Globus pallidus (tissue), 1 donor: ENCODE results near the gene PIK3CD.
"Not testable (repeated sequence)": the region's sequence is repeated elsewhere in the genome, so short reads cannot be mapped to it uniquely, and the experiment has no call there.

Experiments
- DNase-seq: peaks from one replicate; pipeline ENCODE4 v3.0.0-alpha.2; 2015; ENCODE audit warnings: low spot score

Gene PIK3CD

DNA sequence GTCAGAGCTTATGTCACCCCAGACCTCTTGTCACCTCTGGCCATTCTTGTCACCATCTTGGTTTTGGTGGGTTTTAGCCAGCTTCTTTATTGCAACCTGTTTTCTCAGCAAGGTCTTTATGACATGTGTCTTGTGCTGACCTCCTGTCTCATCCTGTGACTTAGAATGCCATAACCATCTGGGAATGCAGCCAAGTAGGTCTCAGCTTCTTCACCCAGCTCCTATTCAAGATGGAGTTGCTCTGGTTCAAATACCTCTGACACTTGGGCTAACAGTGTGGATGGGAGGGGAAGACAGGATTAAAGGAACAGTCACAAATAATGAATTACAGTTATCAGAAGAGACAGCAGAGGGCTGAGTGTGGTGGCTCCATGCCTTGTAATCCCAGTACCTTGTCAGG lies 30.5 kb upstream of the PIK3CD start:
- DNase-seq = no peak

DNA sequence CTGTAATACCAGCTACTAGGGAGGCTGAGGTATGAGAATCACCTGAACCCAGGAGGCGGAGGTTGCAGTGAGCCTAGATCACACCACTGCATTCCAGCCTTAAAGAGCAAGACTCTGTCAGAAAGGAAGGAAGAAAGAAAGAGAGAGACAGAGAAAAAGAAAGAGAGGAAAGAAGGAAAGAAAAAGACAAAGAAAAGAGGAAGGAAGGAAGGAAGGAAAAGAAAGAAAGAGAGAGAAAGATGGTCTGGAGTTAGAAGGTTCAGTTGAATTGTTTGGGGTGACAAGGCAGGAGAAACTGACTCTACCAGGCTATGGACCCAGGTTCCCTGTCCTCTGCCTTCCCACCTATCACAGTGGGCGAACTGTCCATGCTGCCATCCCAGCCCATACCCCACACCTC lies 27.4 kb upstream of the PIK3CD start:
- no peak for DNase-seq

DNA sequence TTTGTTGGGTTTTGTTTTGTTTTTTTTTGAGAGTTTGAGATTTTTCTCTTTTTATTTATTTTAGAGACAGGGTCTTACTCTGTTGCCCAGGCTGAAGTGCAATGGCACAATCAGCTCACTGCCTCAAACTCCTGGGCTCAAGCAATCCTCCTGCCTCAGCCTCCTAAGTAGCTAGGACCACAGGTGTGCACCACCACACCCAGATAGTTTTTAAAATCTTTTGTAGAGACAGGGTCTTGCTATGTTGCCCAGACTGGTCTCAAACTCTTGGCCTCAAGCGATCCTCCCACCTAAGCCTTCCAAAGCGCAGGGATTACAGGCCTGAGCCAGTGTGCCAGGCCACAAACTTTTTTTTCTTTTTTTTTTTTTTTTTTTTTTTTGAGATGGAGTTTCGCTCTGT lies 26.5 kb upstream of the PIK3CD start:
- DNase-seq = not testable (repeated sequence)

DNA sequence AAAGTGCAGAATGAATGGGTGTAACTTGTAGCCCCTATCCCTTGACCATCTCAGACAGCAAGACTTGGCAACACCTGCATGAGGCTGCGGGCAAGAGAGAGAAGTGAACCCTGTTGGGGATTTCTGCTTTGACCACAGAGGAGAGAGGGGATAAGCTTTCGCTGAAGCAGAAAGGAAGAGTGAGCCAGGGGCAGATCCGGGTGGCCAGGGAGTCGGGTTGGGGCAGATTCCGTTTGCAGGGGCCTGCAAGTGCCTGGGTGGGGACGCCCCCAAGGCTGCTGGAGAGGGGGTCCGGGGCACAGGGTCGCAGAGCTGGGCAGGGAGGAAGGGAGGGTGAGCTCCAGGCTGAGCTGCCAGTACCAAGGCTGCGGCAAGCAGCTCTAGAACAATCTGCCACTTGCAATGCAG lies 25.3 kb upstream of the PIK3CD start:
- DNase-seq = no peak

DNA sequence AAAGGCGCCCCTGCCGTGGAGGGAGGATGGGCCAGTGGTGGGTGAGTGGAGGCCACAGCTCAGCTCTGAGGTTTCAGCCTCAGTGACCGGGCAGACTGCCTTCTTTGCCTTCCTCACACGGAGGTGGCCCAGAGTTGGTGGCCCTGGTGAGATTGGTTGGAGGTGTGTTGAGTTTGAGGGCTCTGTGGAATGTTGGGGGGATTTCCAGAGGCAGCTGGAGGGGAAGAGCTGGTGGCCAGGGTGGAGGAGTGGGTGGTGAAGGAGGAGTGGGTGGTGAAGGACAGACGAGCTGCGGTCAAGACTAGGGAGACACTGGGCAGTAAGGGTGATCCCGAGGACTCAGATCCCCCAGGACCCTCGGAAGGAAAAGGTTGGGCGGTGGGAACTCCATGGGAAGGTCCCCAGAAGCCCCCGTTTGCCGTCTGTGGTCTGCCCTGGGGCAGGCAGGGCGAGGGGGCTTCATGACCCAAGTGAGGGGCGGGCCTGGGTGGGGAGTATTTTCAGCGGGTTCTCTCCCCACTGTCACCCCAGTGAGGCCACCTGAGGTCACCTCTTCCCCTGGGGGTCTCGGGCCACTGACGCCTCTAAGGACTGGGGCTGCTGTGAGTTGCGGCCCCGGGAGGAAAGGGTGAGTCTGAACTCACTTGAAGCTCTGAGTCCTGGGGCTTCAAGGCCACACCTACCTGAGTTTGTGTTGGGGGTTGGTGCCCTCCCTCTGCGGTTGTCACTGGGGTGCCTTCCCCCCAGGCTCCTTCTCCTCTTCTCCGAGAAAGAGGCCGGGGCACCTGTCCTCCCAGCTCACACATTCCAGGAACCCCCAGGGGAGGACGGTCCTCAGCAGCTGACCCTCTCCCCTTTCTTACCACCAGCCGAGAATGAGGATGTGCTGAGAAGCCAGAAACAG lies 22.7 kb upstream of the PIK3CD start:
- DNase-seq = no peak

DNA sequence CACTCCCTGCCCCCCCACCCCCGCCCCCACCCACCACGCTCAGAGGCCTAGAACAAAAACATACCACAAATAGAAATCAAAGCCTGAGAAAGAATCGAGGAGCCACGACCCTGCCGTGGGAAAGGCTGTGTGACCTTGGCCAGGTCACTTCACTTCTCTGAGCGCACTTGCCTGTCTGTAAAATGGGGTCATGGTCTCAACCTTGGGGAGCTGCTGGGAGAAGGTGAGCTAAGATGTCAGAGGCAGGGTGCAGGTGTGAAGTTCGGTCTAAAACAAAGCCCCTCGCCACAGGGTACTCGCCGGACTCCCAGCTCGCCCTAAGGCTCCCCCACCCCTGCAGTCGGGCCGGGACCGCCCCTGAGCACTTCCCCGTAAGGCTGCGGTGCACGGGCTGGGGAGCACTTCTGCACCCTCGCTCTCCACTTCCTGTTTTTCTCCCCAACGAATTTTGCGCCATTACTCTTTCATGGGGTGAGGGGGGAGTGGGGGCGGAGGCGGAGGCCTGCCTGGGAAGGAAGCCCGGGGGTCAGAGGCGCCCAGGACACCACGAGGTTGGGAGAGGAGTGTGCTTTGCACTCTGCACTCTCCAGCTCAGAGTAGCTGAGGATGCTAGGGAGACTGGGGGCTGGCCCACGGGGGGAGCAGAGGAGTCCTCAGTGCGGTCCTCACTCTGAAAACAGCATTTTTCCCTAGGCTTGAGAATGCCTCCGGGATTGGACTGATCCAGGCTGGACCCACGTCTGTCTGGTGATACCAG lies 21.9 kb upstream of the PIK3CD start:
- DNase-seq = peak; percentile 45

DNA sequence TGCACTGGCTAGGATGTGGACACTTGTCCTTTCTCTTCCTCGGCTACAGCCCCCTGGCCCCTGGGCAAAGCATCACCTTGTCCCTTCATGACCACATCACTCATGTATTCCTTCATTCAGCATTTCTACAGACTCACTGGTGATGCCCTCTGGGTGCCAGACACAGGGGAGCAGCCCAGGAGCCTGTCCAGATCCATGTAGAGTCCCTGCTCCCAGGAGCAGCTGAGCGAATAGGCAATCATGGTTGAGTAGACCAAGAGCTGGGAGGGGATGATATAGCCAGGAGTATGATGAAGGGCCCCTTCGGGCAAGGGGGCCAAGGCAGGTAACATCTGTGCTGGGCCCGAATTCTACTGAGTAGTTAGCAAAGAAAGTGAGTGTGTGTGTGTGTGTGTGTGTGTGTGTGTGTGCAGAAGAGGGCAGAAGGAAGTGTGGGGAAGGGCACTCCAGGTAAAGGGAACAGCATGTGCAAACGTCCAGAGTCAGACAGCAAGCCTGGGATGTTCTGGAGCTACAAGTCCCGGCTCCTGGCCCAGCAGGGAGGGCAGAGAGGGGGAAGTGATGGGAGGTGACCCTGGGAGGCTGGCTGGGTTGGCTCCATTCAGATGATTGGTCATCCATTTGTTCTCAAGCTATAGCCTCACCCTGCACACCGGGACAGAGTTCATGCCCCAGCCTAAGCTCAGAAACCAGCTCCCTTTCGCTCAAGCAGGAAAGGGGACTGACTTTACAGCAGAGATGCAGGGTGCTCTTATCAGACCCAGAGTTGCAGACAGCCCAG lies 21.0 kb upstream of the PIK3CD start:
- DNase-seq = no peak

DNA sequence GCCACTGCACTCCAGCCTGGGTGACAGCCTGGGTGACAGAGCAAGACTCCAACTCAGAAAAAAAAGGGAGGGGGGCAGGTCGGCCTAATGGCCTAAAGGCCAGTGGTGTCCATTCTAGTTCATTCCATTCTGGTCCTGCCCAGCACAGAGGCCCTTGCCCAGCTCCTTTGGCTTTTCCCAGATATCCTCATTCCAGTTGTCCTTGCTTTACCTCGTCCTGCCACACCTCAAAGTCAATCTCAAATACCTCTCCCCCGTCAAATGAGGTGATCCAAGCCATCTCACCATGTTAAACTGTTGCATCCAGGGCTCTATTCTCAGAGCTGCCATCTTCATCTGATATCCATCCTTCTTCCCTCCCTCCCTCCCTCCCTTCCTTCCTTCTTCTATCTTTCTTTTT lies 19.9 kb upstream of the PIK3CD start:
- DNase-seq = no peak

DNA sequence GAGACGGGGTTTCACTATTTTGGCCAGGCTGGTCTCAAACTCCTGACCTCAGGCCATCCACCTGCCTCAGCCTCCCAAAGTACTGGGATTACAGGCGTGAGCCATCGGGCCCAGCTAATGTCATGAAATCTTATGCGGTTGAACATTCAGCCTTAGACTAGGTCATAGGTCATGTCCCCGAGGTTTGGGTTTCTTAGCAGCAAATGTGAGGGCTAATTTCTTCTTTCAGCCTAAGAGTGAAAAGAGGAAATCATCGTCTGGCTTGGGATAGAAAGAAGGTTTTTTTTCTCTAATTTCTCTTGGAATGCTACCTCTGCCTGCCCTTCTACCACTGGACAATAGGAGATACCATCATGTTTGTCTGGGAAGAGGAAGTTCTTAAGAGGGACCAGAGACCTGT lies 18.0 kb upstream of the PIK3CD start:
- DNase-seq = no peak

DNA sequence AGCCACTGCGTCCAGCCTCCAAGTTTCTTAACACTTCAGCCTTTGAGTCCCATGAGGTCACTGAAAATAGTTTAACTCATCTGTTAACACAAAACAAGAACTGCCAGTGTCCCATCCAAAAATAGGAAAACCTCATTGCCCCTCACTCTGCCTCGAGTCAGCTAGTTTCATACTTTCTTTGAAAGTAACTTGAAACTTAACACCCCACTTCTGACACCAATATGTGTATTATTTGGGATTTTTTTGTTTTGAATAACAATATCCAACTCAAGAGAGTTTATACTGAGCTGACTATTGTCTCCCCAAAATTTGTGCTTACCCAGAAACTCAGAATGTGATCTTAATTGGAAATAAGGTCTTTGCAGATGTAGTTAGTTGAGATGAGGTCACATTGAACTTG lies 16.9 kb upstream of the PIK3CD start:
- DNase-seq = no peak

DNA sequence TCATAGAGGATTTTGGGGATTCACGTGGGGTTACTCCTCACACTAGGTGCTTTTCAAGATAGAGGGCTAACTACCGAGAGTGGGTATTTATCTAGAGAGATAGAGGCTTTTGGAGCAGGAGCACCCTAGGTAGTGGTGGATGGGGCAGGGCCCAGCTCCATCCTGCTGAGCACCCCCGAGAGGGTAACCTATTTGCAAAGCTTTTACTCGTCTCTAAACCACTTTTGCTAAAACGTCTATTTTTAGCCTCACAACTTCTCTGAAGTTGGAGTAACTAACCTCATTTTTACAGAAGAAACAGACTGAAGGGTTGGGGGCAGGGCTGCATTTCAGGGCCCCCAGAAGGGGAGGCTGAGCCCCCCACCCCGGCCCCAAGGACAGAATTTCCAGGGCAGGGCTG lies 12.3 kb upstream of the PIK3CD start:
- no peak for DNase-seq

DNA sequence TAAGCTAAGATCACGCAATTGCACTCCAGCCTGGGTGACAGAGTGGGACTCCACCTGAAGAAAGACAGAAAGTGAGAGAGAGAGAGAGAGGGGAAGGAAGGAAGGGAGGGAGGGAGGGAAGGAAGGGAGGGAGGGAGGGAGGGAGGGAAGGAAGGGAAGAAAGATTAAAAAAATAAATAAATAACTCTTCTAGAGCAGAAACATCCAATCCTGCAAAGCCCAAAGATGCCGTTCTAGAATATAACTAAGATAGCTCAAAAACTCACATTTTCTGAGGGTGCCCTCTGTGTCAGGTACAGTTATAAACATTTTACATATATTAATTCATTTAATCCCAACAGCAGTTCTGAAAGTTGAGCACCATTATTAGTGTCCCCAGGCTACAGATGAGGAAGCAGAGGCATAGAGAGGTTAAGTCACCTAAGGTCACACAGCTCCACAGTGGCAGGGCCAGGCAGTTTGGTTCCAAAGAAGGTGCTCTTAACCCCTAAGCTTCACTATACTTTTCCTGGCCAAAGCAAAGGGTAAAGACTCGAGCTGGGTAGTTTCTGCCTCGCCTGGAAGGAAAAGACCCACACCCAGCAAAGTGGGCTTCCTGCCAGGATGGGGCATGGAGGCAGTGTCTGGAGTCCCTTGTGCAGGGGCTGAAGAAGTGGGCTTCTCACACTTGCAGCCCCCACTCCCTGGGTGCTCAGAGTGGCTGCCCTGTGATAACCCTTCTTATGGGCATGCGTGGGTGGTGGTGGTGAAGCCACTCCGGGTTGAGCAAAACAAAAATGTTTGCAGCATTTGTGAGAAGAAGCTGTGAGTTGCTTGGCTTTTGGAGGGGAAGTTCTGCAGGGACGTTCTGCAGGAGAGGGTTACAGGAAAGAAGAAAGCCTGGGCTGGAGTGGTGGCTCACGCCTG lies 7.9 kb upstream of the PIK3CD start:
- no peak for DNase-seq

DNA sequence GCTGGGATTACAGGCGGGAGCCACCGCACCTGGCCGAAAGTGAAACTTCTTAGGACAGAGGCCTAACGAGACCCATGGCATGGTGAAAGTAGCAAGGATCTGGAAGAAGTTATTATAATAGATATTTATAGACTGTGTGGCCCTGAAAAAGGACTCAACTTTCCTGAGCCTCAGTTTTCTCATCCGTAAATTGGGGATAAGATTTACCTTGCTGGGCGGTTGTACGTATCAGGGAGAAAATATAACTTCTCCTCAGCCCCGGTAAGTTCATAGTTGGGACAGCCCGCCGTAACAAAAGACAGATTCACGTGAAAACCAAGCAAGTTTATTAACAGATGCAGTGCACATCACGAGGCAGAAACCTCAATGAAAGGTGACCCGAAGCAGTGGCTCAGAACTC lies 5.5 kb upstream of the PIK3CD start:
- no peak for DNase-seq

DNA sequence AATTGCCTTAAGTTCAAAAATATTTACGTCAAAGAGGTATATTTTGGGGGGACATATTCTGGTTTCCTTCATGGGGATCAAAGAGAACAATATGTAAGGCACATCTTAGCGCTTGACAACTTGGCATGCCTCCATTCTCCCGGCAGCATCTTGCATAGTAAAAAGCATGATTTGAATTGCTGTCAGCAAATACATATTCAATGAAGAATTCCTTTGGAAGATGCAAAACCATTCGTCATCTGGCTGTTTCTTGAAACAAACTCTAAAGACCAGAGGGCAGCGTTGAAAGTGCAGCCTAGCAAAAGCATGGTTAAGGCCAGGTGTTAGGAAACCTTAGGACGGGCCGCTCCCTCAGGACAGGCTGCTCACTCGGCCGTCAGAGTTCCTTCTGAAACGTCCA lies 3.4 kb upstream of the PIK3CD start:
- DNase-seq = no peak

DNA sequence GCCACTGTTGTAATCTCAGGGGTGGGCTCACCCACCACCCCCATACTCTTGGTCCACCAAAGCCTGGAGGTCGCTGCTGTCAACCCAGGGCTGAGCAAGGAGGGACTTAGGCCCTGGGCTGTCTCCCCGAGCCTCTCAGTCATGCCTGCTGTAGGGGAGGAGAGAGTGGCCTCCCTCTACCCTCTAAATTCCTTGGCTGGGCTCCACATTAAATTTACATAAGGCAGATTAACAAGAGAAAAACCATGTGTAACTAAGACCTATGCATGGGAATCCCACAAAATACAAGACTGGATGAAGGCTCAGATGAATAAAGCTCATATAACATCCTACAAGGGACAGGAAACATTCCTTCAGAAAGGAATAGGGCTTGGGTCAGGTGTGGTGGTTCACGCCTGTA lies 1.8 kb upstream of the PIK3CD start:
- no peak for DNase-seq

DNA sequence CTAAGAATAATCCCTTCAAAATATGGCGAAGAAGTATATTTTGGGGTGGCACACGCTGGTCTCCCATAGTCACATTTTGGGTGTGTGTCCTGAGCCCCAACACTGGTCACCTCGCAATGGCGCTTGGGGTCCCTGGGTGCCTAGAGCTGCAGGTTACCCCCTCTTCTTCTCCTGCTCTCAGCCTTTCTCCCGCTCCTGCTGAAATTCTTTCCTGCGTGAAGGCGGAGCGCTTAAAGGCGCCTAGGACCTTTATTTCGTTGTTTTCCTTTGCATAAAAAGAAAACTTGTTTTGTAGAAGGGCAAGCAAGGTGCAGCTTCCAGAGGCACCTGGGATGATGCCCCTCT lies 339 bp upstream of the PIK3CD start:
- DNase-seq = no peak

DNA sequence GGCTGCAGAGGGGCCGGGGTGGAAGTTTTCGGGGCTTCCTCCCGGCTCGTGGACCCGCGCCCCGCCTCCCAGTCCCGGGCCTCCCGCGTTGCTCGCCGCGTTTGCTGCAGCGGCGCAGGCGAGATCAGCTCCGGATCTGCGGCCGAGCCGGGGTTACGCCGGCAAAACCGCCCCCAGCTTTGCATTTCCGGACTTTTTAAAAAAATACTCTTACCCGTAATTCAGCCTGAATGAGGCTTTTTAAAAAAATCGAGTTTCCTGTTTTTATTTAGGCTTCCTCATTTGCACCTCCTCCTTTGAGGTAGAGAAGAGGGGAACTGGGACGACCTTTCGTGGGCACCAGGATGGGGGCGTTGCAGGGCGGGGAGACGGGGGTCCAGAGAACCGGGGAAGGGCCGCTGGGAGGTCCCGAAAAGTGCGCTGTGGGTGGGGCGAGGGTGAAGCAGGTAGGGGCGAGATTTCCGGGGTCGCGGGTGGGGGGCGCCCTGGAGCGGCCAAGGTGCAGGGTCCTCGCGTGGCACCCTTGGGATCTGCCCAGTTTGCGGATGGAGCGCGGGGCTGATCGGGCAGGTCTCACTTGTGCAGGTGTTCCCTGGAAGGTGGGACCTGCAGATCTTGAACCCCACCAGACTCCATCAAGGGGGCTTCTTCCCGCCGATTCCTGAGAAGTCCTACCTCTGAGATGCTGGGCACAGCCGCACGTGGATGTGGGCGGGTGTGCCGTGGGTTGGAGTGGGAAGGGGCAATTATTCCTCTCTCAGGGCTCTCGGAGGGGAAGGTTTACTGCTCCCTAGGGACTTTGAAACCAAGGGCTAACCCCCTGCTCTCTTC lies 1.1 kb downstream of the PIK3CD start:
- no peak for DNase-seq

DNA sequence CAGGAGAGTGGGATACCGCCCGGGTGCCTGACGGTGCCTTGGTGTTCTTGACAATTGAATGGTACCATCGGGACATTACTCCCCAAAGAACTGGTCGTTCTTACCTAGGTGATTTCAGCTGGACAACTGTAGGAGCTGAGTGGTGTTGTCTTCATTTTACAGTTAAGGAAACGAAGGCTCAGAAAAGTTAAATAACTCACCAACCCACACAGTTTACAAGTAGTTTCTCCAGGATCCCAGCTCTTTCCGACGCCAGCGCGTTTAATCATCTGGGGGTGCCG lies 1.6 kb downstream of the PIK3CD start:
- no peak for DNase-seq

DNA sequence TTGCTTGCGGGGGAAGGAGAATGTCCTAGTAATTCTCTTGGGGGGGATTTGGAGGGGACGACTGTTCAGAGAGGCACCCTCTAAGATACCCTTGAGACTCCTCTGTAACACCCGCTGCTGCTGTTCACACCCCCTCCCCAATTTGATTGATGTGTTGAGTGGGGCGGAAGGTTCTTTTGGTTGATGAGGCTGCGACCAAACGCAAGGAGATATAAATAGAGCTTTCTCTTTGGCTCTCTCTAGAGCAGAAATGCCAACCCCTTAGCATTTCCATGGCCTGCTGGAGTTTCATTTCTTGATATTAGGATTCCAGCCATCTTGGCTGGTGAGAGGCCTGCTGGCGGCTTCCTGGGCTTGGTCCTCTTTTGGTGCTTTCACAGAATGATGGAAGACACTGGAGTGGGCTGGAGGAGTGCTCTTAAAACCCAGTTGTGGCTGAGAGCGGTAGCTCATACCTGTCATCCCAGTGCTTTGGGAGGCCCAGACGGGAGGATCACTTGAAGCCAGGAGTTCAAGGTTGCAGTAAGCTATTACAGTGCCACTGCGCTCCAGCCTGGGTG lies 2.0 kb downstream of the PIK3CD start:
- no peak for DNase-seq

DNA sequence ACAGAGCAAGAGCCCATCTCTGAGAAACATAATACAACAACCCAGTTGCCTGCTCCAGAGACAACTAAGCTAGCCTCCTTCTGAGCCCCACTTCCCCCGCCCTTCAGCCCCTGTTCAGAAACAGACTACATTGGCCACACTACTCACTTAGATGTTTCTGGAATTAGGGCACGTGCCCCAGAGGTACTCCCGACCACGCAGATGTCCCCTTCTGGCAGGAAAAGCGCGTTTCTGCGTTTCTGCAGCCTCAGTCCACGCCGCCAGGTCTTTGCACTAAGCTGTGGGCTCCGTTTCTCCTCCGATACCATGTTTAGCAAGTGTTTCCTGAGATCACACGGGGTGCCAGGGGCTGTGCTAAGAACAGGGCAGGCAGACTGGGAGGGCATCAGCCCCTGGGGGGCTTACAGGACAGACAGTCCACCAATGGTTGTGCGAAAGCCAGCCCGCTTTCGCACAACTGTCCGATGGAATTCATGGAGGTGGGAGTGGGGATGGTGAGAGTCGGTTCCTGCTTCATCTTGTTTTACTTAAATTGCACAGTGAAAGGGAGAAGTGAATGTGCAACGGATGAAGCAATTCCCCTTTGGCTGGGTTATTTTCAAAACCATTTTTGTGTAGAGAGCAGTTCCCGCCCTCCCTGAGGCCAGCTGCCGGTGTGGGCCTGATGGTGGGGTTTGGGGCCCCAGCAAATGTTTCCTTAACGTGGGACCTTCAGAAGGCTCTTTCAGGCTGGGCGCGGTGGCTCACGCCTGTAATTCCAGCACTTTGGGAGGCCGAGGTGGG lies 2.7 kb downstream of the PIK3CD start:
- DNase-seq = peak; percentile 33
